Smooth muscle cell (in vitro differentiated cells): ENCODE measurements around the gene TMCO4. TPM values are rescaled to one million over a fixed set of nuclear protein-coding genes. Genes with fewer than 3 reads are reported as not detected.

ENCODE experiments used
- DNase-seq: peaks from one replicate; lab custom pipeline; 2025; ENCODE audit not compliant: unreplicated experiment; lab: John Stamatoyannopoulos, UW
- H2AFZ ChIP-seq: fragments of 200-600 bp; sonication (generic); 2 replicates; pipeline ENCODE4 v1.6.0; 2016; ENCODE audit warnings: antibody characterized with exemption, low read depth, mild to moderate bottlenecking
- H3F3A ChIP-seq: fragments of 200-600 bp; sonication (generic); 2 replicates; pipeline ENCODE4 v1.6.0; 2017; ENCODE audit warnings: antibody characterized with exemption, low read depth
- H3K27ac ChIP-seq: fragments of 200-600 bp; sonication (generic); 2 replicates; pipeline ENCODE4 v1.5.1; 2016; ENCODE audit warnings: low read depth, mild to moderate bottlenecking
- H3K27me3 ChIP-seq: fragments of 200-600 bp; sonication (generic); 2 replicates; pipeline ENCODE4 v1.6.1; 2016; ENCODE audit warnings: low read depth, mild to moderate bottlenecking
- H3K36me3 ChIP-seq: fragments of 200-600 bp; sonication (generic); 2 replicates; pipeline ENCODE4 v1.5.1; 2016; ENCODE audit warnings: low read depth
- H3K4me1 ChIP-seq: fragments of 200-600 bp; sonication (generic); 2 replicates; pipeline ENCODE4 v1.5.1; 2016; ENCODE audit warnings: low read depth
- H3K4me2 ChIP-seq: fragments of 200-600 bp; sonication (generic); 2 replicates; pipeline ENCODE4 v1.6.0; 2016; ENCODE audit warnings: mild to moderate bottlenecking
- H3K4me3 ChIP-seq: fragments of 200-600 bp; sonication (generic); 2 replicates; pipeline ENCODE4 v1.5.1; 2016; ENCODE audit warnings: mild to moderate bottlenecking
- H3K79me2 ChIP-seq: fragments of 200-600 bp; sonication (generic); 2 replicates; pipeline ENCODE4 v1.6.0; 2016; ENCODE audit warnings: low read depth, mild to moderate bottlenecking
- H3K9ac ChIP-seq: fragments of 200-600 bp; sonication (generic); 2 replicates; pipeline ENCODE4 v1.6.0; 2016; ENCODE audit warnings: low read depth
- H3K9me3 ChIP-seq: fragments of 200-600 bp; sonication (generic); replicated peaks from 2 replicates; pipeline ENCODE4 v1.5.1; 2016; ENCODE audit warnings: low read depth
- H4K20me1 ChIP-seq: fragments of 200-600 bp; sonication (generic); 2 replicates; pipeline ENCODE4 v1.6.0; 2016; ENCODE audit warnings: low read depth
- WGBS: methylation state at CpG from one replicate; pipeline ENCODE4 v1.1.7; 2016; ENCODE audit warnings: low lambda C conversion rate; 5-methylcytosine and 5-hydroxymethylcytosine counted together
- polyA plus RNA-seq: library from polyadenylated mRNA; unstranded; fragments of >200 nt; fragmentation: Nextera tagmentation; extraction: Ambion mirVana; gene quantifications from 2 replicates; pipeline ENCODE4 v1.2.1, GENCODE V29; 2016
- total RNA-seq: library from RNA; depleted of rRNA; stranded (reverse); fragments of >200 nt; gene quantifications from 2 replicates; pipeline ENCODE4 v1.2.3, GENCODE V29; 2014
- TF ChIP-seq, protein P1 (sequence below): fragments of 200-600 bp; sonication (generic); IDR thresholded peaks from 2 replicates; pipeline ENCODE4 v1.5.1; 2017; ENCODE audit warnings: borderline replicate concordance, mild to moderate bottlenecking, antibody characterized with exemption; ENCODE audit not compliant: insufficient read depth, poor library complexity, severe bottlenecking

TMCO4 gene
- total and polyA plus RNA-seq, 2 experiments from 2014 or later = 5.4 to 6.8 TPM

DNA sequence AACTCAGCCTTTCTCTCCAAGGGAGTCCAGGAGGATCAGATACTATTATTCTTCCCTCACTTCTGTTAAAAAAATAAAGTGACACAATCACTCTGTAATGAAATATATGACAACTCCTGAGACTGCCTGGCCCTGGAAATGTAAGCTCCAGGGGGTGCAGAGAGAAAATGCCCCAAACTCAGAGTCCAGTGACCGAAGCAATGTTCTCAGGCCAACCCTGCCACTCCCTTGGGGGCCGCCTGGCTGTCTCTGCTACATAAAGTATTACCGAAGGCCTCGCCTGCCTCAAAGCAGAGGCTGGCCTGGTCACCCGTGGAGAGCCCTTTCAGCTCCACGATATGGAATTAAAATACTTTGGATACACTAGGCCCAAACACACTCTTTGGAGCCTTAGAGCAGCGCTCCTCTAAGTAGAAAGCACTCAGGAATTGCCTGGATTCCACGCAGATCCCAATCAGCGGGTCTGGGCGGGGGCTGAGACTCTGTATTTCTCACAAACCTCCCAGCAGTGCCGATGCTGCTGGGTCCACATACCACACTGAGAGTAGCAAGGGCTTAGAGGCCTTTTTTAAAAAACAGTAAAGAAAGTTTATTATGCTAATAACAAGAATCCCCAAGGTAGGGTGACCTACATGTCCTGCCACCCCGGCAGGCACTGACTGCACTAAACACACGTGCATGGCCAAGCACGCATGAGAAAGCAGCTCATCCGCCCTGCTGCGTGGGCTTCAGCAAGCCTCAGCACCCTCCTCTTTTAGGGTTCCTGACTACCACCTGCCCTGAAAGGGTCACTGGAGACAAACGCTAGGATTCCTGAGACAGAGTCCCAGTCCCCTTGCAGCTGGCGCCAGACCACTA, 31.1 kb downstream of the TMCO4 start:
- H3K9ac ChIP-seq = no peak overlapping the region
- TF ChIP-seq, protein P1, sequence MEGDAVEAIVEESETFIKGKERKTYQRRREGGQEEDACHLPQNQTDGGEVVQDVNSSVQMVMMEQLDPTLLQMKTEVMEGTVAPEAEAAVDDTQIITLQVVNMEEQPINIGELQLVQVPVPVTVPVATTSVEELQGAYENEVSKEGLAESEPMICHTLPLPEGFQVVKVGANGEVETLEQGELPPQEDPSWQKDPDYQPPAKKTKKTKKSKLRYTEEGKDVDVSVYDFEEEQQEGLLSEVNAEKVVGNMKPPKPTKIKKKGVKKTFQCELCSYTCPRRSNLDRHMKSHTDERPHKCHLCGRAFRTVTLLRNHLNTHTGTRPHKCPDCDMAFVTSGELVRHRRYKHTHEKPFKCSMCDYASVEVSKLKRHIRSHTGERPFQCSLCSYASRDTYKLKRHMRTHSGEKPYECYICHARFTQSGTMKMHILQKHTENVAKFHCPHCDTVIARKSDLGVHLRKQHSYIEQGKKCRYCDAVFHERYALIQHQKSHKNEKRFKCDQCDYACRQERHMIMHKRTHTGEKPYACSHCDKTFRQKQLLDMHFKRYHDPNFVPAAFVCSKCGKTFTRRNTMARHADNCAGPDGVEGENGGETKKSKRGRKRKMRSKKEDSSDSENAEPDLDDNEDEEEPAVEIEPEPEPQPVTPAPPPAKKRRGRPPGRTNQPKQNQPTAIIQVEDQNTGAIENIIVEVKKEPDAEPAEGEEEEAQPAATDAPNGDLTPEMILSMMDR = no peak
- WGBS = 71% methylated on average over 18 of the region's 18 CpGs
- no peaks in the 10 kb centered on the region for H3K27me3 ChIP-seq
- H3F3A ChIP-seq = peaks cover 7% of the 10 kb centered on the region
- H3K27ac ChIP-seq = no peak overlapping the region
- H4K20me1 ChIP-seq = no peaks in the 10 kb centered on the region
- H3K9me3 ChIP-seq = no peaks in the 10 kb centered on the region
- no peaks in the 10 kb centered on the region for H3K36me3 ChIP-seq
- H3K4me2 ChIP-seq = no peak overlapping the region
- H3K79me2 ChIP-seq = no peaks in the 10 kb centered on the region
- peaks cover 12% of the 10 kb centered on the region for H3K4me1 ChIP-seq
- no peak overlapping the region for H3K4me3 ChIP-seq
- peak overlapping the region; percentile 24 for H2AFZ ChIP-seq
- no peak for DNase-seq

DNA sequence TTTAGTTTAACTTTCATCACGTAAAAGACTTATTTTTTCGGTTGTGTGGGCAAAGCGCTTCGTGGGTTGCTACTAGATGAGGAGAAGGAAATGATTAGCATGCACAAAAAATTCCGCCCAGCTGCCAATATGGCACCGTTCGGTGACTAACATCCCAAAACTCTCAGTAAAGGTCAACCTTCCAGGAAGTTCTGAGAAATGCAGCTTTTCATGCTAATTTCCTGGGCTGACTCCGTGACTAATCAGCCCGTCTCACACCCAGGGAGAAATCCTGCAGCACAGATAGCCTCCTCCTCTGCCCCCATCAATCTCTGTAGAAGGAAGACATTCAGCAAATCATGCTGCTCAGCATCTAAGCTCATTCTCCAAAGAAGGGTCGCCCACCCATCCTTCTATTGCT, 34.1 kb downstream of the TMCO4 start:
- whole genome bisulfite sequencing = 19% methylated on average over 10 of the region's 10 CpGs
- peaks cover 7% of the 10 kb centered on the region for H3F3A ChIP-seq
- no peak overlapping the region for H3K4me3 ChIP-seq
- no peaks in the 10 kb centered on the region for H3K9me3 ChIP-seq
- TF ChIP-seq, protein P1 = no peak
- no peak overlapping the region for H3K9ac ChIP-seq
- DNase-seq = no peak
- peaks cover 9% of the 10 kb centered on the region for H3K27me3 ChIP-seq
- peaks cover 12% of the 10 kb centered on the region for H3K4me1 ChIP-seq
- peak overlapping the region; percentile 41 for H3K4me2 ChIP-seq
- H3K36me3 ChIP-seq = no peaks in the 10 kb centered on the region
- H3K27ac ChIP-seq = peak overlapping the region; percentile 25
- H4K20me1 ChIP-seq = no peaks in the 10 kb centered on the region
- no peak overlapping the region for H2AFZ ChIP-seq
- H3K79me2 ChIP-seq = no peaks in the 10 kb centered on the region

DNA sequence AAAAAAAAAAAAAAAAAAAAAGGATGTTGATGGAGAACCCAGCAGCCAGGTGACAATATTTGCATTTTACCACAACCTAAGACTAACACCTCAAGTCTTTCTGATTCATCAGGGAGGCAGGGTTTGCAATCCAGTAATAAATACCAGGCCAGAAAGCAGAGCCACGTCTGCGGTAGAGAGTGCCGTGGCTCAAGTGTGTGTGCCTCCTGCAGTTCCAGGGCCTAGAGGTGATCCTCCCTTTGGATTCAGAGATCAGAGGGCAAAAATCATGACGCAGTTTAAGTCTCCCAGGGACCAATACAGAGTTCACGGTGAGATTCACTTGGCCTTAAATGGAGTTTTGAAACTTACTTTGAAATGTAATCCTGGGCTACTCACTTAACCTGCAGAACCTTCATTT, 34.9 kb downstream of the TMCO4 start:
- peak overlapping the region; percentile 25 for H3K27ac ChIP-seq
- DNase-seq = no peak

More for the DNA sequence above, 34.9 kb downstream of the TMCO4 start:
- H3K9ac ChIP-seq = no peak overlapping the region
- WGBS = 56% methylated on average over 5 of the region's 5 CpGs
- H4K20me1 ChIP-seq = no peaks in the 10 kb centered on the region
- H3K9me3 ChIP-seq = no peaks in the 10 kb centered on the region
- no peak overlapping the region for H2AFZ ChIP-seq
- H3K4me1 ChIP-seq = peaks cover 12% of the 10 kb centered on the region
- peak overlapping the region; percentile 38 for H3K4me2 ChIP-seq
- H3K79me2 ChIP-seq = no peaks in the 10 kb centered on the region
- TF ChIP-seq, protein P1 = no peak
- no peak overlapping the region for H3K4me3 ChIP-seq
- peaks cover 7% of the 10 kb centered on the region for H3F3A ChIP-seq
- no peaks in the 10 kb centered on the region for H3K36me3 ChIP-seq
- H3K27me3 ChIP-seq = peaks cover 12% of the 10 kb centered on the region
